HCT116 (cell line): ENCODE data around the gene OASL. TPM values are rescaled to one million over a fixed set of nuclear protein-coding genes. Genes with fewer than 3 reads are reported as not detected.

Source experiments
- ATAC-seq: fragments of 200-7000 bp; cut with Tn5 transposase; 2 replicates; pipeline ENCODE4 v1.9.1; 2020; ENCODE audit warnings: mild to moderate bottlenecking, moderate library complexity
- BruUV-seq: library from RNA; stranded (reverse); fragments of 400-500 nt; replicated peaks from 2 replicates; lab custom pipeline; 2021; lab: Mats Ljungman, UMichigan
- CTCF ChIA-PET: fragments of 300-600 bp; sonication (Branson Sonifier 250); formaldehyde crosslinking; loops from one replicate; lab custom pipeline; 2021; ENCODE audit warnings: antibody characterized with exemption; lab: Charles Lee
- POLR2A ChIA-PET: fragments of 300-600, 350-600 bp; sonication (Branson Sonifier 250); formaldehyde crosslinking; loops from one replicate; lab custom pipeline; 2021; ENCODE audit warnings: antibody characterized with exemption; lab: Charles Lee
- RAD21 ChIA-PET, 2 experiments: fragments of 300-600 bp; sonication (Branson Sonifier 250); formaldehyde crosslinking; loops; one replicate each; lab custom pipeline; 2023; ENCODE audit warnings: low total read pairs in 2 of 2; ENCODE audit not compliant: uncharacterized antibody in 2 of 2, unreplicated experiment in 2 of 2, low non-redundant PET in 1 of 2; lab: Charles Lee
- DNase-seq: peaks from one replicate; pipeline ENCODE4 v3.0.0-alpha.2; 2010; ENCODE audit warnings: low read depth, low spot score
- H2AFZ ChIP-seq: fragments of 200-600 bp; shearing (Covaris generic), sonication (generic); 2 replicates; pipeline ENCODE4 v1.6.1; 2017; ENCODE audit warnings: low read depth, mixed run types, mixed read lengths, antibody characterized with exemption, low read length; ENCODE audit not compliant: poor library complexity, severe bottlenecking
- H3K27ac ChIP-seq: 2 replicates; pipeline ENCODE4 v1.5.1; 2012; ENCODE audit warnings: low read depth, low read length
- H3K27me3 ChIP-seq: fragments of 200-600 bp; sonication (generic); 2 replicates; pipeline ENCODE4 v1.6.1; 2016; ENCODE audit warnings: mixed run types, low read length, mixed read lengths; ENCODE audit not compliant: insufficient read depth
- H3K36me3 ChIP-seq, 2 experiments: fragments of 200-500 bp in 1 of 2; fragments of 200-600 bp in 1 of 2; sonication (Bioruptor generic) in 1 of 2; sonication (generic) in 1 of 2; 2 replicates each; pipeline versions ENCODE4 v1.5.1 to v1.6.1; 2014 to 2016; ENCODE audit warnings: low read length in 2 of 2, inconsistent platforms in 1 of 2, mixed read lengths in 1 of 2, mixed run types in 1 of 2; ENCODE audit not compliant: insufficient read depth in 2 of 2, control insufficient read depth in 1 of 2
- H3K4me1 ChIP-seq, 2 experiments: fragments of 200-600 bp in 1 of 2; sonication (generic) in 1 of 2; 2 replicates each; pipeline versions ENCODE4 v1.5.1 to v1.6.1; 2012 to 2017; ENCODE audit warnings: low read length in 2 of 2, inconsistent platforms in 1 of 2, mild to moderate bottlenecking in 1 of 2, mixed read lengths in 1 of 2, mixed run types in 1 of 2, moderate library complexity in 1 of 2; ENCODE audit not compliant: insufficient read depth in 2 of 2, control insufficient read depth in 1 of 2
- H3K4me2 ChIP-seq: fragments of 200-600 bp; sonication (generic); 2 replicates; pipeline ENCODE4 v1.6.1; 2017; ENCODE audit warnings: mixed run types, low read length, mixed read lengths
- H3K4me3 ChIP-seq, 2 experiments: fragments of 200-600 bp in 1 of 2; sonication (generic) in 1 of 2; replicated peaks in 1 of 2; 2 replicates each; pipeline ENCODE4 v1.5.1; 2011 to 2016; ENCODE audit warnings: low read length in 2 of 2, control low read depth in 1 of 2, low read depth in 1 of 2, mild to moderate bottlenecking in 1 of 2, mixed read lengths in 1 of 2, mixed run types in 1 of 2
- H3K79me2 ChIP-seq: fragments of 200-600 bp; sonication (generic); 2 replicates; pipeline ENCODE4 v1.6.1; 2017; ENCODE audit warnings: mild to moderate bottlenecking, mixed run types, low read length, moderate library complexity, mixed read lengths; ENCODE audit not compliant: insufficient read depth
- H3K9ac ChIP-seq: fragments of 200-600 bp; sonication (generic); 2 replicates; pipeline ENCODE4 v1.6.1; 2016; ENCODE audit warnings: low read length, mixed read lengths
- H3K9me2 ChIP-seq: fragments of 200-600 bp; sonication (generic), shearing (Covaris generic); 2 replicates; pipeline ENCODE4 v1.6.1; 2017; ENCODE audit warnings: mixed run types, mild to moderate bottlenecking, moderate library complexity; ENCODE audit not compliant: insufficient read depth
- H3K9me3 ChIP-seq, 2 experiments: fragments of 200-500 bp in 1 of 2; fragments of 200-600 bp in 1 of 2; sonication (Bioruptor generic) in 1 of 2; sonication (generic) in 1 of 2; 2 replicates each; pipeline ENCODE4 v1.6.1; 2014 to 2017; ENCODE audit warnings: low read length in 2 of 2, mixed read lengths in 2 of 2, inconsistent platforms in 1 of 2, low read depth in 1 of 2, mild to moderate bottlenecking in 1 of 2, mixed run types in 1 of 2, moderate library complexity in 1 of 2; ENCODE audit not compliant: control insufficient read depth in 1 of 2, insufficient read depth in 1 of 2
- H4K20me1 ChIP-seq: fragments of 200-600 bp; sonication (generic), shearing (Covaris generic); 2 replicates; pipeline ENCODE4 v1.6.1; 2017; ENCODE audit warnings: mixed run types, mild to moderate bottlenecking, moderate library complexity; ENCODE audit not compliant: insufficient read depth
- CEBPB ChIP-seq: IDR thresholded peaks from 2 replicates; pipeline ENCODE4 v1.6.1; 2012; ENCODE audit warnings: low read depth
- CTCF ChIP-seq, 3 experiments: fragments of 200-600 bp in 1 of 3; sonication (generic) in 1 of 3; IDR thresholded peaks in 2 of 3; conservative IDR thresholded peaks in 1 of 3; 2 replicates each; pipeline ENCODE4 v1.5.1; 2012 to 2017; ENCODE audit warnings: low read depth in 2 of 3, low read length in 2 of 3, antibody characterized with exemption in 1 of 3, borderline replicate concordance in 1 of 3, control low read depth in 1 of 3, mild to moderate bottlenecking in 1 of 3, mixed read lengths in 1 of 3, mixed run types in 1 of 3, moderate library complexity in 1 of 3; ENCODE audit not compliant: insufficient read depth in 1 of 3
- ELF1 ChIP-seq: IDR thresholded peaks from 2 replicates; pipeline ENCODE4 v1.6.1; 2012; ENCODE audit warnings: low read depth, borderline replicate concordance
- EZH2phosphoT487 ChIP-seq: fragments of 200-600 bp; IDR thresholded peaks from 2 replicates; pipeline ENCODE4 v1.6.1; 2018; ENCODE audit warnings: antibody characterized with exemption, borderline replicate concordance
- TCF7L2 ChIP-seq: IDR thresholded peaks from 2 replicates; pipeline ENCODE4 v1.7.0; 2011; ENCODE audit warnings: borderline replicate concordance, inconsistent platforms; ENCODE audit not compliant: insufficient read depth, insufficient read length; ENCODE audit errors: extremely low read depth
- intact Hi-C: fragments of 100-400 bp; cut with micrococcal nuclease; formaldehyde crosslinking; loops from 2 replicates; pipeline ENCODE4 v1.10.0; 2022
- total RNA-seq: library from RNA; stranded (reverse); gene quantifications from one replicate; pipeline ENCODE4 v1.2.1, GENCODE V29; 2021; ENCODE audit not compliant: unreplicated experiment

The OASL gene
- total RNA-seq, 1 experiment from 2014 or later = 4.1 TPM

GRCh38 chr12:120979220-120979861 is 59.7 kb downstream of the OASL start:
- no peak for TF ChIP-seq TCF7L2
- TF ChIP-seq ELF1 = no peak
- no peak for TF ChIP-seq CTCF (IDR thresholded peaks at IDR 0.05 in 2 of 3, conservative IDR thresholded peaks at IDR 0.05 in 1 of 3; ENCODE audit: borderline replicate concordance in 1 of 3, insufficient read depth in 1 of 3, low read depth in 2 of 3, low read length in 2 of 3)
- TF ChIP-seq EZH2phosphoT487 = no peak
- no peak for TF ChIP-seq CEBPB
- TF ChIP-seq, all 23 proteins: peak for 0
- no peaks in the 10 kb centered on the region for H3K9me3 ChIP-seq
- no peaks in the 10 kb centered on the region for H3K27me3 ChIP-seq
- ChIA-PET POLR2A (no interaction called here), CTCF (no interaction called here), RAD21 (no interaction called here)
- H3K4me1 ChIP-seq = peaks cover 0 to 4% of the 10 kb centered on the region in 2 experiments; a peak in 2 of 4 replicates
- no peaks in the 10 kb centered on the region for H3K79me2 ChIP-seq
- H3K27ac ChIP-seq = no peak overlapping the region
- no peak overlapping the region for H3K4me2 ChIP-seq
- H4K20me1 ChIP-seq = no peaks in the 10 kb centered on the region
- H3K4me3 ChIP-seq = no peak overlapping the region
- intact Hi-C loops = no loop called here
- H3K36me3 ChIP-seq = no peaks in the 10 kb centered on the region
- no TSS peak for BruUV-seq
- DNase-seq (no peak), ATAC-seq (no peak)
- no peak overlapping the region for H3K9ac ChIP-seq
- H2AFZ ChIP-seq = no peak overlapping the region
- H3K9me2 ChIP-seq = no peaks in the 10 kb centered on the region
